Naive thymus-derived CD4-positive, alpha-beta T cell (primary cell): ENCODE results near the gene LTA4H. TPM values are rescaled to one million over a fixed set of nuclear protein-coding genes. Genes with fewer than 3 reads are reported as not detected.
"Not testable (repeated sequence)": the region's sequence is repeated elsewhere in the genome, so short reads cannot be mapped to it uniquely, and the experiment has no call there.

Source experiments
- ATAC-seq: fragments of 150-1000 bp; cut with Tn5 transposase; 2 replicates; pipeline ENCODE4 v1.10.0; 2021; ENCODE audit warnings: mild to moderate bottlenecking, moderate library complexity
- CTCF ChIA-PET: fragments of 350-600 bp; sonication (Branson Sonifier 250); formaldehyde crosslinking; loops from one replicate; lab custom pipeline; 2021; ENCODE audit warnings: antibody characterized with exemption; lab: Charles Lee
- POLR2A ChIA-PET: fragments of 350-600 bp; sonication (Branson Sonifier 250); formaldehyde crosslinking; loops from one replicate; lab custom pipeline; 2021; ENCODE audit warnings: antibody characterized with exemption, inconsistent platforms; lab: Charles Lee
- DNase-seq, 9 donors: peaks; one replicate each; pipeline versions ENCODE4 v3.0.0 to v3.0.0-alpha.2; 2020 to 2022; ENCODE audit warnings: mixed read lengths in 1 of 9
- H3K27ac ChIP-seq: one replicate; pipeline ENCODE4 v1.7.0; 2013; ENCODE audit warnings: mild to moderate bottlenecking, low read depth, low read length, moderate library complexity
- H3K27me3 ChIP-seq, 2 donors: one replicate each; pipeline ENCODE4 v1.7.0; 2013; ENCODE audit warnings: low read length in 2 of 2, mild to moderate bottlenecking in 2 of 2, moderate library complexity in 2 of 2; ENCODE audit not compliant: control insufficient read depth in 2 of 2, insufficient read depth in 2 of 2
- H3K36me3 ChIP-seq, 3 experiments: 1 replicate in 2 of 3; 2 replicates in 1 of 3; pipeline ENCODE4 v1.7.0; 2013; ENCODE audit warnings: low read length in 3 of 3, mild to moderate bottlenecking in 3 of 3, moderate library complexity in 1 of 3; ENCODE audit not compliant: insufficient read depth in 3 of 3, control insufficient read depth in 2 of 3
- H3K4me1 ChIP-seq, 2 donors: one replicate each; pipeline ENCODE4 v1.7.0; 2013; ENCODE audit warnings: low read length in 2 of 2, mild to moderate bottlenecking in 2 of 2, moderate library complexity in 1 of 2; ENCODE audit not compliant: control insufficient read depth in 2 of 2, insufficient read depth in 2 of 2
- H3K4me3 ChIP-seq: 2 replicates; pipeline ENCODE4 v1.7.0; 2013; ENCODE audit warnings: mild to moderate bottlenecking, low read length
- H3K9me3 ChIP-seq, 3 experiments: 1 replicate in 2 of 3; 2 replicates in 1 of 3; pipeline ENCODE4 v1.7.0; 2013; ENCODE audit warnings: low read length in 3 of 3; ENCODE audit not compliant: control insufficient read depth in 2 of 3
- H3K27ac Mint-ChIP-seq, 9 donors: one replicate each; pipeline ENCODE4 v1.8.0; 2020 to 2022; ENCODE audit warnings: mixed read lengths in 9 of 9, mild to moderate bottlenecking in 8 of 9, moderate library complexity in 5 of 9, inconsistent platforms in 2 of 9
- H3K27me3 Mint-ChIP-seq, 5 donors: one replicate each; pipeline ENCODE4 v1.8.0; 2021 to 2022; ENCODE audit warnings: mixed read lengths in 5 of 5, mild to moderate bottlenecking in 1 of 5
- H3K36me3 Mint-ChIP-seq, 5 donors: one replicate each; pipeline ENCODE4 v1.8.0; 2020 to 2022; ENCODE audit warnings: mixed read lengths in 5 of 5, mild to moderate bottlenecking in 3 of 5, inconsistent platforms in 1 of 5
- H3K4me1 Mint-ChIP-seq, 7 donors: one replicate each; pipeline ENCODE4 v1.8.0; 2020 to 2022; ENCODE audit warnings: mixed read lengths in 7 of 7, mild to moderate bottlenecking in 3 of 7, inconsistent platforms in 1 of 7
- H3K4me3 Mint-ChIP-seq, 10 donors: one replicate each; pipeline ENCODE4 v1.8.0; 2020 to 2022; ENCODE audit warnings: mild to moderate bottlenecking in 10 of 10, mixed read lengths in 10 of 10, moderate library complexity in 6 of 10, inconsistent platforms in 2 of 10
- H3K9me3 Mint-ChIP-seq, 11 donors: one replicate each; pipeline ENCODE4 v1.8.0; 2020 to 2022; ENCODE audit warnings: mixed read lengths in 11 of 11, mild to moderate bottlenecking in 4 of 11, inconsistent platforms in 1 of 11, moderate library complexity in 1 of 11
- intact Hi-C, 2 donors: fragments of 100-400 bp; cut with micrococcal nuclease; formaldehyde crosslinking; loops; one replicate each; pipeline ENCODE4 v1.15.1; 2023
- polyA plus RNA-seq, 2 donors: library from polyadenylated mRNA; unstranded; fragments of 300-500 nt; fragmentation: Illumina TruSeq; gene quantifications; one replicate each; pipeline ENCODE4 v1.2.3, GENCODE V29; 2021
- total RNA-seq, 6 experiments: library from RNA in 5 of 6; stranded (reverse) in 5 of 6; gene quantifications; 1 replicate in 5 of 6; 2 replicates in 1 of 6; pipeline ENCODE4 v1.2.3 and lab custom pipeline; 2021 to 2026

Gene LTA4H
- total and polyA plus RNA-seq, 7 experiments from 2014 or later = 52.5 to 151 (median 70.8) TPM

DNA sequence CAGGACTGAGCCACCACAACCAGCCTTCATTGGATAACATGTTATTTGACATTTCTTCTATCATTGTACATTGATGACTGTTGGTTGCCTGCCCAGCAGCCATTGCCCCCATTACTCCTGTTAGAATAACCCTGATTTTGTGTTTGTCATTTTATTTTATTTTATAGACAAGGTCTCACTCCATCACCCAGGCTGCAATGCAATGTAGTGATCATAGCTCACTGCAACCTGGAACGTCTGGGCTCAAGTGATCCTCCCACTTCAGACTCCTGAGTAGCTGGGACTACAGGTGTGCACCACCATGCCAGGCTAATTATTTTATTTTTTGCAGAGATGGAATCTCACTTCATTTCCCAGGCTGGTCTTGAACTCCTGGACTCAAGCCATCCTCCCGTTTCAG lies 33.2 kb upstream of the LTA4H start:
- no peak for DNase-seq
- Mint-ChIP-seq H3K27ac (no peak overlapping the region), H3K4me1 (peaks cover 4 to 40% (median 37%) of the 10 kb centered on the region in 7 donors), H3K4me3 (no peak overlapping the region), H3K27me3 (peaks cover 0 to 2% (median 0%) of the 10 kb centered on the region in 5 donors), H3K9me3 (peaks cover 0 to 1% (median 0%) of the 10 kb centered on the region in 11 donors), H3K36me3 (no peaks in the 10 kb centered on the region)
- Histone ChIP-seq H3K4me1 (peaks cover 0 to 14% of the 10 kb centered on the region in 2 donors), H3K4me3 (no peak overlapping the region), H3K36me3 (no peaks in the 10 kb centered on the region), H3K27ac (no peak overlapping the region), H3K9me3 (no peaks in the 10 kb centered on the region), H3K27me3 (no peaks in the 10 kb centered on the region)
- no peak for ATAC-seq
- POLR2A ChIA-PET = interaction anchor here (0.6 kb wide), 1 partner anchor 152 kb away, joined by 3 read pairs; no protein-coding TSS in a partner anchor
- CTCF ChIA-PET = no interaction called here
- intact Hi-C loops = no loop called here

DNA sequence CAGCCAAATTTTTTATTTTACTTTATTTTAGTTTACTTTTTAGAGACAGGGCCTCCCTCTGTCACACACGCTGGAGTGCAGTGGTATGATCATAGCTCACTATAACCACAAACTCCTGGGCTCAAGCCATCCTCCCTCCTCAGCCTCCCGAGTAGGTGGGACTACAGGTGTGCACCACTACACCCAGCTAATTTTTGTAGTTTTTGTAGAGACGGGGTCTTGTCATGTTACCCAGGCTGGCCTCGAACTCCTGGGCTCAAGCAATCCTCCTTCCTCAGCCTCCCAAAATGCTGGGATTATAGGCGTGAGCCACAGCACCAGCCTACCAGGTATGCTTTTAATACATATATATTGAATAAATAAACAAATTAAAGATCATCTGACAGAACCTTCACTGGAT lies 32.7 kb upstream of the LTA4H start:
- H3K9me3 ChIP-seq = no peaks in the 10 kb centered on the region
- Mint-ChIP-seq H3K27ac (no peak overlapping the region), H3K4me3 (no peak overlapping the region), H3K36me3 (no peaks in the 10 kb centered on the region), H3K9me3 (peaks cover 0 to 1% (median 0%) of the 10 kb centered on the region in 11 donors), H3K27me3 (no peaks in the 10 kb centered on the region), H3K4me1 (peaks cover 1 to 39% (median 35%) of the 10 kb centered on the region in 7 donors)
- no peaks in the 10 kb centered on the region for H3K36me3 ChIP-seq
- peaks cover 0 to 9% of the 10 kb centered on the region in 2 donors for H3K4me1 ChIP-seq
- DNase-seq = no peak
- no peak overlapping the region for H3K27ac ChIP-seq
- ChIA-PET POLR2A (interaction anchor here (0.6 to 0.7 kb wide), 2 partner anchors 153 to 176 kb away, joined by 3 to 4 read pairs; no protein-coding TSS in a partner anchor), CTCF (interaction anchor here (1.7 to 4.9 kb wide), 2 partner anchors 10 to 146 kb away, joined by 5 to 66 read pairs; no protein-coding TSS in a partner anchor)
- intact Hi-C loops = no loop called here
- no peak for ATAC-seq
- no peak overlapping the region for H3K4me3 ChIP-seq
- no peaks in the 10 kb centered on the region for H3K27me3 ChIP-seq

DNA sequence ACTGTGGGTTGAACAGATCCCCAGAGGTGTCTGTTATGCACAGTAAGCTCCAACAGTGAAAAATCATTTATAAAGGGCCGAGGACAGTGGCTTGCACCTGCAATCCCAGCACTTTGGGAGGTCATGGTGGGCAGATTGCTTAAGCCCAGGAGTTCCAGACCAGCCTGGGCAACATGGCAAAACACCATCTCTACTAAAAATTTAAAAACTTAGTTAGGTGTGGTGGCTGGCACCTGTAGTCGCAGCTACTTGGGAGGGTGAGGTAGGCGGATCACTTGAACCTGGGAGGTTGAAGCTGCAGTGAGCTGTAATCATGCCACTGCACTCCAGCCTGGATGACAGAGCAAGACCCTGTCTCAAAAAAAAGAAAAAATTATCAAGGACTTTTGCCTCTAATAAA lies 30.4 kb upstream of the LTA4H start:
- DNase-seq, H3K27ac ChIP-seq, H3K27me3 ChIP-seq, H3K36me3 Mint-ChIP-seq, H3K27me3 Mint-ChIP-seq, H3K27ac Mint-ChIP-seq, H3K9me3 ChIP-seq, H3K4me3 ChIP-seq, H3K9me3 Mint-ChIP-seq, intact Hi-C loops, H3K36me3 ChIP-seq, H3K4me3 Mint-ChIP-seq, ATAC-seq: not testable (repeated sequence)
- ChIA-PET CTCF (interaction anchor here (0.6 to 4.9 kb wide), 11 partner anchors 26 to 536 kb away, joined by 3 to 66 read pairs (median 5); no protein-coding TSS in a partner anchor), POLR2A (interaction anchor here (0.6 kb wide), 1 partner anchor 145 kb away, joined by 3 read pairs; no protein-coding TSS in a partner anchor)
- peaks cover 0 to 12% of the 10 kb centered on the region in 2 donors for H3K4me1 ChIP-seq
- H3K4me1 Mint-ChIP-seq = peaks cover 8 to 36% (median 31%) of the 10 kb centered on the region in 7 donors

DNA sequence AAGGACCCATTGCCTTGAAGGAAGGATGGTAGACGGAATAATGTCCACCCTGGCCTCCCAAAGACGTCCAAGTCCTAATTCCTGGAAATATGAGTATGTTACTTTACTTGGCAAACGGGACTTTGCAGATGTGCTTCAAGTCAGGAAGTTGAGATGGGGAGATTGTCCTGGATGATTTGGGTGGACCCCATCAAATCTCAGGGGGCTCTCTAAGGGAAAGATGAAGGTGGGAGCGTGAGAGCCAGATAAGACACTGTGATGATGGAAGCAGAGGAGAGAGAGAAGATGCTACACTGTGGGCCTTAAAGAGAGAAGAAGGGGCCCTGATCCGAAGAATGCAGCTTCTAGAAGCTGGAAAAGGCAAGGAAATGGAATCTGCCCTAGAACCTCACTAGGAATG lies 29.6 kb upstream of the LTA4H start:
- peaks cover 0 to 12% of the 10 kb centered on the region in 2 donors for H3K4me1 ChIP-seq
- ATAC-seq = no peak
- intact Hi-C loops = loop anchor here in 1 of 2 donors (5.0 kb wide), 1 partner anchor 232 kb away; no protein-coding TSS in a partner anchor
- H3K4me3 ChIP-seq = no peak overlapping the region
- Mint-ChIP-seq H3K27ac (peak overlapping the region in 1 of 9 donors; percentile 23), H3K36me3 (no peaks in the 10 kb centered on the region), H3K27me3 (no peaks in the 10 kb centered on the region), H3K4me1 (peaks cover 8 to 31% (median 30%) of the 10 kb centered on the region in 7 donors), H3K4me3 (no peak overlapping the region), H3K9me3 (no peaks in the 10 kb centered on the region)
- H3K27me3 ChIP-seq = no peaks in the 10 kb centered on the region
- no peak for DNase-seq
- CTCF ChIA-PET = interaction anchor here (0.6 to 4.9 kb wide), 7 partner anchors 35 to 456 kb away, joined by 3 to 66 read pairs (median 6); no protein-coding TSS in a partner anchor
- no peak overlapping the region for H3K27ac ChIP-seq
- no peaks in the 10 kb centered on the region for H3K9me3 ChIP-seq
- H3K36me3 ChIP-seq = no peaks in the 10 kb centered on the region
- POLR2A ChIA-PET = interaction anchor here (1.3 to 1.4 kb wide), 2 partner anchors 148 to 283 kb away, joined by 3 read pairs; no protein-coding TSS in a partner anchor

DNA sequence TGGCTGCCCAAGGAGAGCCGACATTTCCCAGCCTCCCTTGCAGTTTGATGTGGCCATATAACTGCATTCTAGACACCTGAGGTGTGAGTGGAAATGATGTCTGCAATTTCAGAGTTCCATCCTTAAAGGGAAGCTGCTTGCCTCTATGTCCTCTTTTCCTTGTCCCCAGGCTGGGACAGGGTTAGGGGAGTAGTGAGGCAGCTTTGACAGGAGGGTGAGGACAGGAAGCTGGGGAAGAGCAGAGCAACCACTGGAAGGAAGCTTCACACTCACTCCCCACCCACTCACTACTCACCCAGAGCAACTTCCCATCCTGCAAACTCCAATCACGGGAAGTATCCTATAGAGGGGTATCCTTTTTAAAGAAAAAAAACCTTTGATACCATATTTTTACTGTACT lies 28.9 kb upstream of the LTA4H start:
- H3K4me1 ChIP-seq = peaks cover 0 to 12% of the 10 kb centered on the region in 2 donors
- ChIA-PET CTCF (interaction anchor here (0.6 to 4.9 kb wide), 8 partner anchors 66 to 452 kb away, joined by 3 to 66 read pairs (median 3); partner anchors contain the start of gene CDK17), POLR2A (interaction anchor here (1.2 to 1.4 kb wide), 3 partner anchors 29 to 283 kb away, joined by 3 to 4 read pairs (median 3); partner anchors contain the start of gene LTA4H)
- H3K27me3 ChIP-seq = no peaks in the 10 kb centered on the region
- peak overlapping the region in 3 of 10 donors; percentile 22 to 51 (median 43) for H3K4me3 Mint-ChIP-seq
- H3K27me3 Mint-ChIP-seq = no peaks in the 10 kb centered on the region
- H3K4me1 Mint-ChIP-seq = peaks cover 8 to 31% (median 30%) of the 10 kb centered on the region in 7 donors
- no peaks in the 10 kb centered on the region for H3K36me3 ChIP-seq
- H3K9me3 ChIP-seq = no peaks in the 10 kb centered on the region
- DNase-seq = no peak
- no peak overlapping the region for H3K27ac ChIP-seq
- no peak overlapping the region for H3K4me3 ChIP-seq
- no peaks in the 10 kb centered on the region for H3K9me3 Mint-ChIP-seq
- peak overlapping the region in 4 of 9 donors; percentile 24 to 41 (median 34) for H3K27ac Mint-ChIP-seq
- no peak for ATAC-seq
- intact Hi-C loops = loop anchor here in 1 of 2 donors (5.0 kb wide), 1 partner anchor 233 kb away; no protein-coding TSS in a partner anchor
- no peaks in the 10 kb centered on the region for H3K36me3 Mint-ChIP-seq

DNA sequence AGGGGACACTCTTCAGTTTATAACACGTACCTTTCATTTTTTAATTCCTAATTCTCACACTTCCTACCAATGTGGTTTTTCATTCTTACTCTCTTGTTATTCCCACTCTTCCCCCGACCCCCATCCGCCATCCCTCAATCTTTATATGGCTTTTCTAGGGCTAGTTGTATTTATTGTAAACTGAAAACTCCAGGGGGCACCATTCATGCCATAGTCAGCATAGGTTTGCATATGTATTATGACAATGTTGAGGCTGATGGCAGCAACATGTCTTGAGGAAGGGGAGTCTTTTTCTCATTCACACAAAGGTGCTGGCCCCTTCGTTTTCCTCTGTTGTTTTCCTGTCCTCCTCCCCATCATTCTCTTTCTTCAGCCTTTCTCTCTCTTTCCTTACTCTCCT lies 27.7 kb upstream of the LTA4H start:
- no peaks in the 10 kb centered on the region for H3K9me3 ChIP-seq
- DNase-seq (peak in 4 of 9 donors; percentile 19 to 34 (median 25)), ATAC-seq (no peak)
- Mint-ChIP-seq H3K27ac (peak overlapping the region in 3 of 9 donors; percentile 16 to 77 (median 38)), H3K27me3 (no peaks in the 10 kb centered on the region), H3K4me1 (peaks cover 8 to 31% (median 30%) of the 10 kb centered on the region in 7 donors), H3K36me3 (no peaks in the 10 kb centered on the region), H3K4me3 (no peak overlapping the region), H3K9me3 (no peaks in the 10 kb centered on the region)
- H3K27me3 ChIP-seq = no peaks in the 10 kb centered on the region
- H3K36me3 ChIP-seq = no peaks in the 10 kb centered on the region
- ChIA-PET CTCF (interaction anchor here (0.6 to 6.9 kb wide), 3 partner anchors 150 to 337 kb away, joined by 3 to 127 read pairs (median 66); partner anchors contain the start of gene CDK17), POLR2A (interaction anchor here (0.9 kb wide), 1 partner anchor 152 kb away, joined by 6 read pairs; no protein-coding TSS in a partner anchor)
- H3K4me1 ChIP-seq = peaks cover 0 to 12% of the 10 kb centered on the region in 2 donors
- H3K4me3 ChIP-seq = no peak overlapping the region
- H3K27ac ChIP-seq = no peak overlapping the region
- intact Hi-C loops = loop anchor here in 1 of 2 donors (5.0 kb wide), 1 partner anchor 234 kb away; no protein-coding TSS in a partner anchor
